Umbilical cord (tissue), 2 donors: Measurements from ENCODE around the gene ACBD6. TPM values are rescaled to one million over a fixed set of nuclear protein-coding genes. Genes with fewer than 3 reads are reported as not detected.
A peak's percentile ranks its signal among the peaks of the same experiment; 100 is the strongest.

Experiments used
- DNase-seq: peaks from one replicate; pipeline ENCODE4 v3.0.0-alpha.2; 2015; ENCODE audit warnings: low spot score
- total RNA-seq: library from RNA; depleted of rRNA; stranded (reverse); fragments of >200 nt; gene quantifications from one replicate; pipeline ENCODE4 v1.2.3, GENCODE V29; 2014; ENCODE audit warnings: low replicate concordance; ENCODE audit not compliant: insufficient read depth

ACBD6 gene
- total RNA-seq, 1 donor from 2014 or later: 46.5 TPM

- DNase-seq: no peak
Measured at GRCh38 chr1:180370597-180370996, 131.8 kb downstream of the ACBD6 start.

GRCh38 chr1:180370188-180370587, 132.2 kb downstream of the ACBD6 start:
- no peak for DNase-seq

GRCh38 chr1:180369061-180369460, 133.3 kb downstream of the ACBD6 start:
- no peak for DNase-seq

GRCh38 chr1:180366371-180367068, 135.9 kb downstream of the ACBD6 start:
- DNase-seq: no peak

GRCh38 chr1:180365039-180365438, 137.3 kb downstream of the ACBD6 start:
- DNase-seq: no peak

- no peak for DNase-seq
Measured at GRCh38 chr1:180363246-180363995, 139.0 kb downstream of the ACBD6 start.

- no peak for DNase-seq
Measured at GRCh38 chr1:180360333-180361075, 141.9 kb downstream of the ACBD6 start.

GRCh38 chr1:180358649-180359048, 143.7 kb downstream of the ACBD6 start:
- DNase-seq: peak; percentile 14

- DNase-seq: no peak
Measured at GRCh38 chr1:180353945-180354344, 148.4 kb downstream of the ACBD6 start.

- DNase-seq: no peak
Measured at GRCh38 chr1:180352588-180352987, 149.8 kb downstream of the ACBD6 start.

- no peak for DNase-seq
Measured at GRCh38 chr1:180352021-180352420, 150.4 kb downstream of the ACBD6 start.

GRCh38 chr1:180345148-180345547, 157.2 kb downstream of the ACBD6 start:
- DNase-seq: no peak

GRCh38 chr1:180343921-180344769, 158.2 kb downstream of the ACBD6 start:
- DNase-seq: peak; percentile 23

GRCh38 chr1:180327089-180327488, 175.3 kb downstream of the ACBD6 start:
- DNase-seq: no peak

GRCh38 chr1:180312926-180313325, 189.5 kb downstream of the ACBD6 start:
- no peak for DNase-seq

GRCh38 chr1:180311011-180311730, 191.2 kb downstream of the ACBD6 start:
- no peak for DNase-seq

- DNase-seq: no peak
Measured at GRCh38 chr1:180310095-180310494, 192.3 kb downstream of the ACBD6 start.

GRCh38 chr1:180309338-180309737, 193.0 kb downstream of the ACBD6 start:
- peak; percentile 9 for DNase-seq

GRCh38 chr1:180301135-180301742, 201.1 kb downstream of the ACBD6 start:
- no peak for DNase-seq

- DNase-seq: no peak
Measured at GRCh38 chr1:180299479-180300221, 202.7 kb downstream of the ACBD6 start.
